Activated T-cell treated with anti-CD3 and anti-CD28 coated beads, Interleukin-2, amount 50 U/mL, for 24 hours (primary cell): ENCODE measurements around the gene EDN3.
"Not testable (repeated sequence)": the region's sequence is repeated elsewhere in the genome, so short reads cannot be mapped to it uniquely, and the experiment has no call there.

Source experiments
- DNase-seq: peaks from one replicate; pipeline ENCODE4 v3.0.0-alpha.2; 2020
- H3K27ac Mint-ChIP-seq: 2 replicates; pipeline ENCODE4 v1.8.0; 2020; ENCODE audit warnings: mild to moderate bottlenecking, mixed read lengths
- H3K27me3 Mint-ChIP-seq: 2 replicates; pipeline ENCODE4 v1.8.0; 2020; ENCODE audit warnings: mixed read lengths
- H3K36me3 Mint-ChIP-seq: 2 replicates; pipeline ENCODE4 v1.8.0; 2020; ENCODE audit warnings: low read depth, mixed read lengths
- H3K4me1 Mint-ChIP-seq: 2 replicates; pipeline ENCODE4 v1.8.0; 2020; ENCODE audit warnings: low read depth, mixed read lengths
- H3K4me3 Mint-ChIP-seq: 2 replicates; pipeline ENCODE4 v1.8.0; 2020; ENCODE audit warnings: mild to moderate bottlenecking, moderate library complexity, mixed read lengths
- H3K9me3 Mint-ChIP-seq: 2 replicates; pipeline ENCODE4 v1.8.0; 2020; ENCODE audit warnings: mixed read lengths

Gene EDN3

GRCh38 chr20:59338444-59338843 lies 38.0 kb downstream of the EDN3 start:
- H3K36me3 Mint-ChIP-seq, H3K27ac Mint-ChIP-seq, H3K9me3 Mint-ChIP-seq, H3K27me3 Mint-ChIP-seq, DNase-seq, H3K4me1 Mint-ChIP-seq, H3K4me3 Mint-ChIP-seq: not testable (repeated sequence)

GRCh38 chr20:59340201-59340885 lies 39.9 kb downstream of the EDN3 start:
- Mint-ChIP-seq H3K27ac (no peak overlapping the region), H3K4me1 (no peaks in the 10 kb centered on the region), H3K27me3 (no peaks in the 10 kb centered on the region), H3K36me3 (no peaks in the 10 kb centered on the region), H3K4me3 (no peak overlapping the region), H3K9me3 (no peaks in the 10 kb centered on the region)
- no peak for DNase-seq

- H3K36me3 Mint-ChIP-seq, H3K9me3 Mint-ChIP-seq, H3K4me1 Mint-ChIP-seq, H3K27me3 Mint-ChIP-seq, DNase-seq, H3K4me3 Mint-ChIP-seq, H3K27ac Mint-ChIP-seq: not testable (repeated sequence)
These were observed 41.0 kb downstream of the EDN3 start for GRCh38 chr20:59341285-59342022.

GRCh38 chr20:59342023-59342957 lies 41.9 kb downstream of the EDN3 start:
- Mint-ChIP-seq H3K9me3 (no peaks in the 10 kb centered on the region), H3K36me3 (no peaks in the 10 kb centered on the region), H3K27me3 (peaks cover 4% of the 10 kb centered on the region), H3K4me3 (no peak overlapping the region), H3K4me1 (no peaks in the 10 kb centered on the region), H3K27ac (no peak overlapping the region)
- no peak for DNase-seq

- no peaks in the 10 kb centered on the region for H3K4me1 Mint-ChIP-seq
- DNase-seq = no peak
- H3K27ac Mint-ChIP-seq = no peak overlapping the region
- H3K36me3 Mint-ChIP-seq = no peaks in the 10 kb centered on the region
- no peaks in the 10 kb centered on the region for H3K9me3 Mint-ChIP-seq
- H3K27me3 Mint-ChIP-seq = peaks cover 4% of the 10 kb centered on the region
- H3K4me3 Mint-ChIP-seq = no peak overlapping the region
These were observed 45.6 kb downstream of the EDN3 start for GRCh38 chr20:59346061-59346460.

- H3K27me3 Mint-ChIP-seq = peaks cover 4% of the 10 kb centered on the region
- H3K27ac Mint-ChIP-seq = no peak overlapping the region
- no peaks in the 10 kb centered on the region for H3K36me3 Mint-ChIP-seq
These were observed 48.9 kb downstream of the EDN3 start for GRCh38 chr20:59349277-59349676.

GRCh38 chr20:59350330-59351156 lies 50.1 kb downstream of the EDN3 start:
- Mint-ChIP-seq H3K9me3 (no peaks in the 10 kb centered on the region), H3K27me3 (peaks cover 4% of the 10 kb centered on the region), H3K4me1 (peaks cover 8% of the 10 kb centered on the region), H3K27ac (no peak overlapping the region), H3K36me3 (no peaks in the 10 kb centered on the region), H3K4me3 (no peak overlapping the region)
- DNase-seq = no peak

More at GRCh38 chr20:59349277-59349676, 48.9 kb downstream of the EDN3 start:
- Mint-ChIP-seq H3K4me3 (no peak overlapping the region), H3K4me1 (peaks cover 8% of the 10 kb centered on the region), H3K9me3 (no peaks in the 10 kb centered on the region)
- no peak for DNase-seq

GRCh38 chr20:59351157-59352040 lies 51.0 kb downstream of the EDN3 start:
- H3K27me3 Mint-ChIP-seq = peaks cover 4% of the 10 kb centered on the region
- H3K4me3 Mint-ChIP-seq = no peak overlapping the region
- H3K4me1 Mint-ChIP-seq = peaks cover 8% of the 10 kb centered on the region
- no peak overlapping the region for H3K27ac Mint-ChIP-seq
- no peak for DNase-seq
- no peaks in the 10 kb centered on the region for H3K36me3 Mint-ChIP-seq
- no peaks in the 10 kb centered on the region for H3K9me3 Mint-ChIP-seq

GRCh38 chr20:59352541-59352940 lies 52.1 kb downstream of the EDN3 start:
- Mint-ChIP-seq H3K27me3 (no peaks in the 10 kb centered on the region), H3K27ac (no peak overlapping the region), H3K36me3 (no peaks in the 10 kb centered on the region), H3K4me1 (peaks cover 8% of the 10 kb centered on the region), H3K9me3 (no peaks in the 10 kb centered on the region), H3K4me3 (no peak overlapping the region)
- no peak for DNase-seq

- Mint-ChIP-seq H3K27me3 (no peaks in the 10 kb centered on the region), H3K27ac (no peak overlapping the region), H3K9me3 (no peaks in the 10 kb centered on the region), H3K4me1 (peaks cover 8% of the 10 kb centered on the region), H3K4me3 (no peak overlapping the region), H3K36me3 (no peaks in the 10 kb centered on the region)
- DNase-seq = no peak
These were observed 52.6 kb downstream of the EDN3 start for GRCh38 chr20:59352990-59353389.

GRCh38 chr20:59354460-59354859 lies 54.0 kb downstream of the EDN3 start:
- H3K27ac Mint-ChIP-seq = no peak overlapping the region
- no peaks in the 10 kb centered on the region for H3K9me3 Mint-ChIP-seq
- no peak overlapping the region for H3K4me3 Mint-ChIP-seq
- DNase-seq = no peak
- H3K4me1 Mint-ChIP-seq = peaks cover 8% of the 10 kb centered on the region
- H3K27me3 Mint-ChIP-seq = no peaks in the 10 kb centered on the region
- H3K36me3 Mint-ChIP-seq = no peaks in the 10 kb centered on the region

- H3K36me3 Mint-ChIP-seq = no peaks in the 10 kb centered on the region
- no peak overlapping the region for H3K4me3 Mint-ChIP-seq
These were observed 54.8 kb downstream of the EDN3 start for GRCh38 chr20:59355242-59355641.

GRCh38 chr20:59356662-59357165 lies 56.3 kb downstream of the EDN3 start:
- Mint-ChIP-seq H3K4me3 (no peak overlapping the region), H3K9me3 (no peaks in the 10 kb centered on the region), H3K4me1 (peaks cover 8% of the 10 kb centered on the region), H3K36me3 (no peaks in the 10 kb centered on the region), H3K27me3 (peaks cover 7% of the 10 kb centered on the region), H3K27ac (no peak overlapping the region)
- DNase-seq = no peak

More at GRCh38 chr20:59355242-59355641, 54.8 kb downstream of the EDN3 start:
- H3K4me1 Mint-ChIP-seq = peaks cover 8% of the 10 kb centered on the region
- H3K9me3 Mint-ChIP-seq = no peaks in the 10 kb centered on the region
- H3K27ac Mint-ChIP-seq = no peak overlapping the region
- no peak for DNase-seq
- H3K27me3 Mint-ChIP-seq = no peaks in the 10 kb centered on the region
